ENCODE results near the gene SUPT4H1.

SUPT4H1 gene

GRCh38 chr17:58316260-58316960 lies 35.6 kb downstream of the SUPT4H1 start:
- no peak for DNase-seq

DNA sequence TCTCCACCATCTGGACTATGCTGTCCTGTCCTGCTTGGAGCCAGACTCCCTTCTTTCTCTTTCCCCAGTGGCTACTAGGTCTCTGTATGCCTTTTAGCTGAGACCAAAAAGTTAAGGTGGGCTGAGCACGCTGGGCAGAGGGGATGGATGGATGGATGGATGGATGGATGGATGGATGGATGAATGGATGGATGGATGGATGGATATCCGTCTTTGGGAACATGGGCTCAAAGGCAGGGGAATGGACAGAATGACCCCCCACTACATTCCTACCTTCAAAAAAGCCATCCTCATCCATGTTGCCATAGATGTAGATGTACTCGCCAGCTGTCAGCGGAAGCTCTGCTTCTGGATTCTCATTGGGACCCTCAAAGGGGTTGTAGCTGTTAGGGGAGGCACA lies 36.3 kb downstream of the SUPT4H1 start:
- DNase-seq = no peak

GRCh38 chr17:58315281-58315711 lies 36.7 kb downstream of the SUPT4H1 start:
- no peak for DNase-seq

DNA sequence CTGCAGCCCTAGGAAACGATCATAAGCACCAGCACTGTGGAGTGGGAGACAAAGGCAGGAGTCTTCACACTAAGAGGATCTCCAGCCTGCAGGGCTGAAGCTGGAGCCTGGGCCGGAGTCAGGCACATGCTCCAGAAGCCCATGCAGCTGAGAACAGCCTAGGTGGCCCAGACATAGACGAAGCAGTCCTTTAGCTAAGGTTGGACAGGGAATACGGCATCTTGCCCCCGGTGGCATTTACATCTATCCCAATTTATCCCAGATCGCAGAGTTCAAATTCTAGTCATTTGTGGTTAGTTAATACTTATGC lies 37.3 kb downstream of the SUPT4H1 start:
- DNase-seq = no peak

- peak in 1 of 2 experiments; percentile 24 for DNase-seq
Measured at GRCh38 chr17:58313815-58314705, 37.9 kb downstream of the SUPT4H1 start.

DNA sequence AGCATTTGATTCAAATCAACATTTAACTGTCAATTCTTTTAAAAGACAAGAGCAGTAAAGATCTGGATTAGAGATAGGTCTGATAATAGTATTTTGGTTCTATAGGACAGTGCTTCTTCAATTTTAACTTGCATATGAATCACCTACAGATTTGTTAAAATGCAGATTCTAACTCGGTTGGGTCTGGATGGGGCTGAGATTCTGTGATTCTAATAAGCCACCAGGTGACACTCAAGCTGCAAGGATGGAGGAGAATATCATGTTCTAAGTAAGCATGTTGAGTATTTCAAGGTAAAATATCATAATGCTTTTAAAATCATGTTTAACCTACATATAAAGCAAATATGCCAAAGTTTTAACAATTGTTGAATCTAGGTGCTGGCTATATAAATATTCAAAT lies 39.2 kb downstream of the SUPT4H1 start:
- DNase-seq = no peak

GRCh38 chr17:58312021-58312630 lies 39.9 kb downstream of the SUPT4H1 start:
- no peak for DNase-seq

DNA sequence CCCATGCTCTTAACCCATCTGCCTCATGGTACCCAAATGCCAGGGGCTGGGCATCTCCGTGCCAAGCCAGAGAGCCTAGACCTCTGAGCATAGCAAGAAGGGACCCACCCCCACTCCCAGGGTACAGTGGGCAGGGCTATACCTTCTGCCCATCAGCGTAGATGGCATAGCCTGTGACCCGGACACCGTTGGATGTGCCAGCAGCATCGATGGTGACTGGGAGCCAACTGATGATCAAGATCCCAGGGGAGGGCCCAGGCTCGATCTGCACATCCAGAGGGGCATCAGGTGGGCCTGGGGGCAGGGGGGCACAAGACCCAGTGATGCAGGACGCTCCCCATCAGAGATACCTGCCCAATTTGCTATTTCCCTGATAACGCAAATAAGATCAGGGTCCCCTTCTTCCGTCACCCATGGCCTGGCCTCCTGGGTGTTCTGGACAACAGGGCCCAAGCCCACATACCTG lies 40.5 kb downstream of the SUPT4H1 start:
- DNase-seq = no peak

- DNase-seq = no peak
Measured at GRCh38 chr17:58310511-58311428, 41.2 kb downstream of the SUPT4H1 start.

GRCh38 chr17:58309918-58310259 lies 42.1 kb downstream of the SUPT4H1 start:
- DNase-seq = no peak

DNA sequence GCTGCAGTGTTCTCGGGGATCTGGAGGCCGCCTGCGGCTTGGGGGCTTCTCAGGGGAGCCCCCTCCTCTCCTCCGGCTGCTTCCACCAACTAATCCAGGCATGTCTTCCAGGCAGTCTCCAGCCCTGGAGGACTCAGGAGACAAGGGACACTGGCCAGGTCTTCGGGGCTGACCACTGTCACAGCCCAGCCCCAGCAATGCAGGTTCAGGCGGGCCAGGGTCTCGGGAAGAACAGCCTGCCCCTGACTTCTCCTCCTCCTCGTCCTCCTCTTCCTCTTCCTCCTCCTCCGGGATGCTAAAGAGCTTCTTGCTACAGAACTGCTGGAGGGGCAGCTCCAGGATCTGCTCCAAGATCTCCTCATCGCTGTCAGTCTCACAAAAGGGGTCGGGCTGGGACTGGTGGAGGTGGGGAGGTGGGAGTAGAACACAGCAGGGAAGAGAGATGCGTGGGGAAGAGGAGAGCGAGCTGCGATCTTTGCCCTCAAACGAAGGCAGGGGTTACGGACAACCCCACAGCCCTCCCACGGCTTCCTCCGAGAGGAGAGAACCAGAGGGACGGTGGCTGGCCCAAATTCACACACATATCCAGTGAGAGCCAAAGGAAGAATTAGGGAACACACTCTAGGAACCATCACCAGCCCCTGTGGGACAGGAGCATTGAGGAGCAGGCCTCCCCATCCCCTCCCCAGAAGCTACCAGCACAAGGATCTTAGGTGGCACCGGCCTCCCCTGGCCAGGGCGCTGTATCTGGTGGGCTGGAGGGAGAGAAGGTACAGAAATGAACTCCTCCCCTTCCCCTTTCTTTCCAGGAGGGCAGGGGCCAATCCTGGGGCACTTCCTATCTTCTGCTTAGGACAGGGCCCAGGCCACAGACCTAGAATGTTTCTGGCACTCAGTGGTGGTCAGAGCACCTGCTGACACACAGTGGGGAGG lies 42.8 kb downstream of the SUPT4H1 start:
- DNase-seq = no peak

GRCh38 chr17:58308173-58308984 lies 43.6 kb downstream of the SUPT4H1 start:
- DNase-seq = no peak

DNA sequence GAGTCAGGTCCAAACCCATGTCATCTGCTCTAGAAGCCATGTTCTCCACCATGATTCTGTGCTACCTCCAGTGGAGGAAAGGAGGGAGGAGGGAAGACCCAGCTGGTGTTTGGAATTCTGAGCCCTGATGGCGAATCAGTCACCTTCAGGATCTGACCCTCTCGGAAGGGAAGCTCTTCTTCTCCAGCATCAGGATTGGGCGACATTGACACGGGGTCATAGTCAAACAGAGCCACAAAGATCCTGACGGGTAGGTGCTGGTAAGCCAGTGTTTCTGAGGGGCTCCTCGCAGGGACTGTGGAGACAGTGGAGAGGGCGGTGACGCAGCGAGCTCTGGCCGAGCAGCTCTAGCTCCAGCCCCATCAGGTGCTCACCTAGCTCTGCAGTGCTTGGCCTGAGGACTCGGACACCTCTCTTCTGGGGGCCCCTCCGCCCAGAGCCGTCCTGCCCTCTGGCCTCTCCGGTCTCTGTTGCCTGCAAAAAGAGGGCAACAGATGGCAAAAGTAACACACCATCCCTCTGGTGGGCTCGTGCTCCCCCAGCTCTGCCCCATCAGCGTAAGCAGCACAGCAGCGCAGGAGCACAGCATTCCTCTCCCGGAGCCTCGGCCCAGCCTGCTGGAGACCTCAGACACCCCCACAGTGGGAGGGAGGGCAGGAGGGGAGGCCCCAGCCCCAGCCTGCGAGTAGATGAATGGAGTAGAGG lies 44.4 kb downstream of the SUPT4H1 start:
- no peak for DNase-seq

- no peak for DNase-seq
Measured at GRCh38 chr17:58306131-58306951, 45.7 kb downstream of the SUPT4H1 start.

DNA sequence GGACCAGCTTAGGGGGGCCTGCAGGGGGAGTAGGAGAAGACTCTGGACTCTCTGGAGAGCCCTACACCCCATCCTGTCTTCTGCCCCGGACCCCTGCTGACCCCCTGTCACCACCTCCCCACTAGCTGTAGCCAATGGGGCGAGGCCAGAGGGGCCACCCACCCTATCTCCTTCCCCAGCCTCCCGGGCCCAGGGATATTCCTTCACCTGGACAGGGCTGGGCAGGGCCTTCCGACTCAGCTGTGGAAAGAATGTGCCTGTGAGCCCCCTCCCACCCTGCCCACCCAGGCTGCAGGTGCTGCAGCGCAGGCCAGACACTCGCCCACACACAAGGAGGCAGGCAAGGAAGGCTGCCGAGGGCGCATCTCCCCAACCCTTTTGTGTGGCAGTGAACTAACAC lies 46.4 kb downstream of the SUPT4H1 start:
- no peak for DNase-seq

DNA sequence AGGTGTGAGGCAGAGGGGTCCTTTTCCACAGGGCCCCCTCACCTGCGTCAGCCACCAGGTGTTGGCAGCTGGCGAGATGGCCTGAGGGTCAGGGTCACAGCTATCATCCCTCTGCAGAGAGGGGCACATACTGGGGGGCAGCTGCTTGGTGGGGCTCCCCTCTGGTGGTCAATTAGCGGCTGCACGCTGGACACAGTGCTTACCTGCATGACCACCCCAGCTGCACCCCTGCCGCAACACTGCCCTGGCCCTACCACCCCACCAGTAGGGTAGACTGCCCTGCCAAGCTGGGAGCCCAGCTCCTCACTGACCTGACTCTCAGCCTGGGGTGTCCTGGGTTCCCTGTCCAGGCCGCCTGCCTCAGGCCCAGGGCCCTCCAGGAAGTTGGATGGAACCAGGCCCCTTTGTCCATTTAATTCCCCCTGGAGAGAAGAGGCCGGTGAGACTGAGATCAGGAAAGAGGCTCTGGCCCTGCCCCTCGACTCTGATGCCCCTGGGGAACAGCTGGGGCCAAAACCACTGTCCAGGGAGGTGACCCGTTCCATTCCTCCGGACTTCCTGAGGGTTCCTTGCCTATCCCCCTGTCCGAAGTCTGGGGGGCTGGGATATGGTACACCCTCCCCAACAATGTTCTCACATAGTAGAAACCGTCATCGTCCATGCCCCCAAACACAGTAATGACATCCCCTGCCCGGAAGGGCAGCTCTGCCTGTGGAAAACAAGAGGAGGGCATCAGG lies 47.1 kb downstream of the SUPT4H1 start:
- DNase-seq = no peak

DNA sequence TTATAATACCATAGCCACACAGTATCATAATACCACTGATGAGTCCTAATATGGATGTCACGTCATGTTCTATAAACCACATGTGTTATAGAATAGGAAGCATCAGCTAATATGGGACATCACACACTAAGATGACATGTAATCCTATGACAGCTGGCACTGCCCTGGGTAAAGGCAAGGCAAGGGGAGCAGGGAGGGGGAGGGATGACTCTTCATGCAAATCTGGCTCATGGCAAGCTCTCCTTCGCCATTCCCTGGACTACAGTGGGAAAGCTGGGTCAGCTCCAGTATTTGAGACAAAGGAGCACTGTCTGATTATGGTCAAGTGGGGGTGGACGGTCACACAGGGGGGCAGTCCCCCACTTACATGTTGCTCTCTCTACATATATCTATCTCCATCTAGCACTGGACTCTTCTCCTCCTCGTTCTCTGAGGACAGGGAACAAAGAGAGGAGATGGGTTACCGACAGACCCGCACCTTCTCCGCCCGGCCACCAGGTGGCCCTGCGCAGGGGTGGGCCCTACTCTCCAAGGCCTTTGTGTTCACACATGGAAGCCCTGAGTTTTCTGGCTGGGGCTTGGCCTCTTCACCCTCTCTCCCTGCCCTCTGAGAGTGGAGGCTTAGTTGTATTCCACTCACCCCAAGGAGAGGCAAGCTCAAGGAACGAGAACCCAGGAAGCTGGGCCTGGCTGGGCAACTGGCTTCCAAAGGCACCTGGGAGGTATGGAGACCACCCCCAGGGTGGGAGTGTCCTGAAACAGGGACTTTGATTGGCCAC lies 47.8 kb downstream of the SUPT4H1 start:
- DNase-seq = no peak

All from NCI-H187 (cell line).